Coronary artery (tissue), 2 donors: ENCODE data around the gene ASF1A.

Source experiments
- DNase-seq: peaks from one replicate; pipeline ENCODE4 v3.0.0-alpha.2; 2017; ENCODE audit warnings: low spot score
- H3K27ac ChIP-seq, 2 donors: fragments of 200-600 bp; sonication (generic); one replicate each; pipeline ENCODE4 v1.5.1; 2016 to 2019
- H3K4me3 ChIP-seq: fragments of 200-600 bp; sonication (generic); 2 replicates; pipeline ENCODE4 v1.5.1; 2016; ENCODE audit warnings: mild to moderate bottlenecking, moderate library complexity
- TF ChIP-seq, protein P1 (sequence below): fragments of 200-600 bp; sonication (generic); IDR thresholded peaks from one replicate; pipeline ENCODE4 v1.5.1; 2019; ENCODE audit warnings: antibody characterized with exemption

Gene ASF1A

GRCh38 chr6:118908441-118908840 lies 14.5 kb downstream of the ASF1A start:
- H3K4me3 ChIP-seq, result no peak overlapping the region
- TF ChIP-seq, protein P1, sequence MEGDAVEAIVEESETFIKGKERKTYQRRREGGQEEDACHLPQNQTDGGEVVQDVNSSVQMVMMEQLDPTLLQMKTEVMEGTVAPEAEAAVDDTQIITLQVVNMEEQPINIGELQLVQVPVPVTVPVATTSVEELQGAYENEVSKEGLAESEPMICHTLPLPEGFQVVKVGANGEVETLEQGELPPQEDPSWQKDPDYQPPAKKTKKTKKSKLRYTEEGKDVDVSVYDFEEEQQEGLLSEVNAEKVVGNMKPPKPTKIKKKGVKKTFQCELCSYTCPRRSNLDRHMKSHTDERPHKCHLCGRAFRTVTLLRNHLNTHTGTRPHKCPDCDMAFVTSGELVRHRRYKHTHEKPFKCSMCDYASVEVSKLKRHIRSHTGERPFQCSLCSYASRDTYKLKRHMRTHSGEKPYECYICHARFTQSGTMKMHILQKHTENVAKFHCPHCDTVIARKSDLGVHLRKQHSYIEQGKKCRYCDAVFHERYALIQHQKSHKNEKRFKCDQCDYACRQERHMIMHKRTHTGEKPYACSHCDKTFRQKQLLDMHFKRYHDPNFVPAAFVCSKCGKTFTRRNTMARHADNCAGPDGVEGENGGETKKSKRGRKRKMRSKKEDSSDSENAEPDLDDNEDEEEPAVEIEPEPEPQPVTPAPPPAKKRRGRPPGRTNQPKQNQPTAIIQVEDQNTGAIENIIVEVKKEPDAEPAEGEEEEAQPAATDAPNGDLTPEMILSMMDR, result no peak
- H3K27ac ChIP-seq, result no peak overlapping the region
- no peak for DNase-seq

- no peak for DNase-seq
- TF ChIP-seq, protein P1, result no peak
- H3K27ac ChIP-seq, result no peak overlapping the region
- H3K4me3 ChIP-seq, result no peak overlapping the region
Measured at GRCh38 chr6:118912646-118913045, 18.7 kb downstream of the ASF1A start.

- TF ChIP-seq, protein P1, result no peak
- no peak overlapping the region for H3K27ac ChIP-seq
- DNase-seq, result no peak
- H3K4me3 ChIP-seq, result no peak overlapping the region
Measured at GRCh38 chr6:118913161-118913560, 19.2 kb downstream of the ASF1A start.

GRCh38 chr6:118914598-118914997 lies 20.6 kb downstream of the ASF1A start:
- Histone ChIP-seq H3K4me3 (no peak overlapping the region), H3K27ac (no peak overlapping the region)
- TF ChIP-seq, protein P1, result no peak
- DNase-seq, result no peak

DNA sequence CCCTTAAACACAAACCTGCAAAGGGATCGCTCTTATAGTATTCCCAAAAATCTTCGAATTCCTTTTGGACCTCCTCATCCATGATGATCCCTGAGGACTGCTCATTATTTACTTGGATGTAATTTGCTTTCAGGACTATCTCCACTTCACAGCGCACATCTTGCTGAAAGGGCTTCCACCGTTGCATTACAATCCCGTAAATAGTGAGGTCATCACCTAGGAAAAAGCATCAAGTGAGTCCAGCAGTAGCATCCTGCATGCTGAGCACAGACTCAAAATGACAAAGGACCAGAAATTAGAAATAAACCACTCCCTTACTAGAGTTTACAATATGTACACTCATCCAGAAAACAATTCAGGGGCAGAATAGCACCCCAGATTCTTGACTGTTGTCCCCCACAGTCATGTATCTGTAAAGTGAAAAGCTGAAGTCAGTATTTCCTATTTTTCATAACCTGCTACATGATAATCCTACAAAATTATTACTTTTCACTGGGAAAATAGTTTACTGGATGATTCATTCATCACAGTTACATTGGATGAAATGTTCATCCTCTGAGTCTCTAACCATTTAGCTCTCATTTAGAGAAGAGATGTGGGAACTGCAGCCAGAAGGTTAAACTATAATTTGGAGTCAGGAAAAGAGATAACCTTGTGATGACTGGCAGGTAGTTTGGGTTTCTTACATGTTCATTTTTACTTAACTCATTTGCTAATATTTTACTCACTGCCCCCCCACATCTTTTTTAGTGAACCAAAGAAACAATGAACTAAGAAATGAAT lies 23.8 kb downstream of the ASF1A start:
- H3K27ac ChIP-seq, result no peak overlapping the region
- TF ChIP-seq, protein P1, result no peak
- no peak overlapping the region for H3K4me3 ChIP-seq
- no peak for DNase-seq

DNA sequence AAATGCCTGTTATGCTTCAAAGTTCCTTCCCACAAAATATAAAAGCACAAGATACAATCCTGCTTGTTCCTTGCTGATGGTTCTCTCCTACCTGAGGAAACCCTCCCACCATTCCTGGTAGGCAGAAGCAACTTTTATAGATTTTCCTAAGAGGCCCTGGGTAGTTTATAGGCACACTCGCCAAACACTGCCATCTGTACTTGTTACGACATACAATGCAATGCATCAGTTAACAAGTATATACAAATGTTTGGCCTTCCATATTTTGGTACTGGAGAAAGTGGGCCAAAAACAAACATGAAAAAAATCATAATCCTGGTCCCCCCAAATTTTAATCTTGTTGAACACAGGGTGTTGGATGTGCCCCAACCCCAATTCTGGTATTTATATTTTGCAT lies 24.4 kb downstream of the ASF1A start:
- DNase-seq, result no peak
- TF ChIP-seq, protein P1, result no peak
- H3K4me3 ChIP-seq, result no peak overlapping the region
- no peak overlapping the region for H3K27ac ChIP-seq

DNA sequence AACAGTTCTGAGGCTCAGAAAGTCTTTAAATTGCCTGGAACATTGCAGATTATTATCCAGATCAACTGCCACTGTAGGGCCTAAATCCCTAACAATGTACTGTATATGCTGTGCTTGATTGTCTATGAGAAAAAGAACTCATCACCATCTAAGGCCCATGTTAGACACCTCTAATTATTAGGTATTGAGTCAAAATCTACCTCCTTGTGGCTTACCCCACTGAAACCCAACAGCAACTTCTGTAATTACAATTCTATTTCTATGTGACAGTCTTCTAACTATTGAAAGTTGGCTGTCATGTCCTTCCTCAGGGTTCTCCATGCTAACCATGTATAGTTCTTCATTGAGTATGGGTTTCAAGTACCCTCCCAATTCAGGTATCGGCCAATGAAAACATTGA lies 27.1 kb downstream of the ASF1A start:
- no peak for DNase-seq
- Histone ChIP-seq H3K4me3 (no peak overlapping the region), H3K27ac (no peak overlapping the region)
- TF ChIP-seq, protein P1, result no peak
